Right renal pelvis (tissue), 4 donors: ENCODE measurements around the gene TNIK. TPM values are rescaled to one million over a fixed set of nuclear protein-coding genes. Genes with fewer than 3 reads are reported as not detected.

Experiments used
- DNase-seq, 4 donors: peaks; one replicate each; pipeline ENCODE4 v3.0.0-alpha.2; 2013; ENCODE audit warnings: low read depth in 4 of 4, low spot score in 3 of 4, missing footprints in 1 of 4
- polyA plus RNA-seq, 4 donors: library from polyadenylated mRNA; unstranded; fragments of 120-200 nt; gene quantifications; one replicate each; pipeline ENCODE4 v1.2.1, GENCODE V29; 2013; ENCODE audit not compliant: insufficient read length in 4 of 4

Gene TNIK
- 10 to 100 TPM; 16.1 to 21.5 (median 18.6) TPM for polyA plus RNA-seq

DNA sequence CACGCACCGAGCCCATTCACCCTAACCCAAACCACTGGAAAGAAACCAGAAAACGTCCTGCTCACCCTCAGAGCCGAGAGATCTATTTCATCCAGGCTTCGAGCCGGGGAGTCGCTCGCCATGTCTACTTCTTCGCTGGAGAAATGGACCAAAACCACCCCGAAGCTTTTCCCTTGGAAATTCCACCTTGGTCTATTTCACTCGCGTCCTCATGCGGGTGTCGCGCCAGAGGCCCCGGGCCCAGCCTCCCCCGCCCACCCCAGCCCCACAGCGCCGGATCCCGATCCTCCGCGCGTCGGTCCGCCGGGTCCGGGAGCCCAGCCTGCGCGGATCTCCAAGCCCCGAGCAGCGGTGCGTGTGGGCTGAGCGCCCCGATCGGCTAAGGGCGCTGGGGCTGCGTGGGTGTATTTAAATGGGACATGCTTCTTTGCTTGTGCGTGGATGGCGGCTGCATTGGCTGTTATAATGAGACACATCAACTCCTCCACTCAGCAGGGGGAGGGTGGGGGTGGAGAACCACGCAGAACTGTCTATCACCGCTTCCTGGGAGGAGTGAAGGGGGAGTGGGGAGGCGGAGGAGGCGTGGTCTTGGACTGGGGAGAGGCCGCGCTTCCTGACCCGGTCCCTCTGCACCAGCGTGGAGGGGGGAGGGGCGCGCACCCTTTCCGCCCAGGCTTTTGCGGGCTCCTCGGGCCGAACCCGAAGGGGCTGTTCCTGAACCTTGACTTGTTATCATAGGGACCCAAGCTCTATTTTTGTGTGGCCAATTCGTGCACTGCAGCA is at the start of gene TNIK:
TSS of gene TNIK (minus strand) at position 464 of the 783 bp plus-strand sequence. CDS start at position 122, 342 bp downstream.
- peak; percentile 61 to 75 (median 68) for DNase-seq

DNA sequence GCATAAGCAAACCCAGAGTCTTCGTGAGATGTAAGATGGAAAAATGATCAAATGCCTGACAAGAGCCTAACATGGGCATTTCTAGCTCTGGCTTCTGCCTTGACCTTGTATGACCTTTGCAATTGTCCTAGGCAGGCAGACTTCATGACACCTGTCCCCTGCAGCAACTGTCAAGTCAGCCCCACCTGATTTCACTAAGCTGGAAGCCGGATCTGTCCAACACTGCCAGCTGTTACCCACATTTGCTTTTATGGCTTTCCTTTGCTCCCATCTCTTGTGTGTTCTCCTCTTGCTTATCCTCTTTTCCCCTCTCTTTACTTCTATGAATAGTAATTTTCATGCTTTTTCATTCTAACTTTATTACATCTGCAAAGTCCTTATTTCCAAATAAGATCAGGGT is 48.5 kb upstream of the TNIK start:
- DNase-seq, result no peak

DNA sequence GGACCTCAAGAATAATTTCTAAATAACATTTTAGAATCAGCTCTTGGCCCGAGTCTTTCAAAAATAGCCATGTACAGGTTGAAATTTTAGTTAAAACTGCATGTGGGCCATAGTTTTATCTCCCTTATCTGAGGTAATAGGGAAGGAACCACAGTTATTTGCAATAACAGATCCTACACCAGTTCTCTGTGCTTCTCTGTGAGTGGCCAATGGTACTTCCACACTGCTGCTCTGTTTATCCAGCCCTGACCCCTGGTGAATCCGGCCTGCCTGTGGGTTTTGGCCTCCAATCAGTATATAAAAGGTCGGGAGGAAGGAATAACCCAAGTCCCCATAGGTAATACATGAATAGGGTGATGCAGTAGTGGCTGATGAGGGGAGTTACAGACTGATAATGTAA is 48.0 kb upstream of the TNIK start:
- DNase-seq, result no peak

DNA sequence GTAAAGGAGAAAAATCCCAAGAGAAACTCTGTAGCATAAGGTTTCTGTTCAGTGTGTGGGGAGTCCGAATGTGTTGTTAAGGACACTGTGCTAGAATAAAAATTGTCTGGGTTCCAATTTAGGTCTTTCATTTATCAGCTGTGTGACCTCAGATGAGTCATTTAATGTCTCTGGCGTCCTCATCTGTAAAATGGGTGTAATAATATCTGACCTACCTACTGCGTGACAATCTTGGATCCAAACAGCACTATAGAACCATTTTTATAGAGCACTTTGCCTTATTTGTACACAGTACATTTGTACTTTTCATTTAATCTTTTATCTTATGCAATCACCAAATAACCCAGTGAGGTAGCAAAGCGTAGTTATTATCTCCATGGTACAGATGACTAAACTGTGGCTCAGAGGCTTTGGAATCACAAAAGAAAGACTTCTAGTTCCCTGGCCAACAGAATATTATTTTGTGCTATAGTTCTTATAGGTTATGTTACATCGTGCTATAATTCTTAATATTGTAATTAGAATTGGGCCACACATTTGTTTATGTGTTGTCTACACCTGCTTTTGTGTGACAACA is 46.6 kb upstream of the TNIK start:
- DNase-seq, result no peak

DNA sequence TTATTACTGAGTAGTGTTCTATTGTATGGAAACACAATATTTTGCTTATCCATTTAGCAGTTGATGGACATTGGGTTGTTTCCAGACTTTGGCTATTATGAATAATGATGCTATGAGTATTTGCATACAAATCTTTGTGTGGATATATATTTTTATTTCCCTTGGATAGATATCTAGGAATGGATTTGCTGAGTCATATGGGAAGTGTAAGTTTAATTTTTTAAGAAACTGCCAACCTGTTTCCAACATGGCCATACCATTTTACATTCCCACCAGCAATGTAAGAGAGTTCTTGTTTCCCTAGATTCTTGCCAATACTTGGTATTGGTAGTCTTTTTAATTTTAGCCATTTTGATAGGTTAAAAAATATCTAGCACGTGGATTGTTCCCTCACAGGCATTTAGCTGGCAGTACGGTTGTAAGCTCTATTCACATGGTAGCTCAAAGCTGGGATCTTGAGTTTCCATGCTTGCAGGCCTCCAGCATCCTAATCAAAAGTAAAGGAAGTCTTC is 45.7 kb upstream of the TNIK start:
- DNase-seq, result no peak

DNA sequence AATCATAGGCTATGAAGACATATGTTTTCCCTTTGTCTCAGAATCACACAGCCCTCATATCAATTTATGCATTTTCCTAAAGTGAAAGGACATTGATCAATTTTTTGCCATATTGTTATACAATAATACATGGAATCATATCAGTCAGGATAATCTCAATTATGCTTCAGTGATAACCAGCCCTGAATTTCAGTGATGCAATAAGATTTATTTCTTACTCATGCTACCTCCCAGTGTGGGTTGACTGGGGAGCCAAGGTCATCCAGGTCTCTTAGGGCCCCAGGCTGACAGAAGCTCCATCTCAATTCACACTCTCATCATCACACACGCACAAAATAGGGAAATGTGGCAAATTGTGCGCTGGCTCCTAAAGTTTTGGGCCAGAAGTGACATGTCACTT is 44.2 kb upstream of the TNIK start:
- no peak for DNase-seq

DNA sequence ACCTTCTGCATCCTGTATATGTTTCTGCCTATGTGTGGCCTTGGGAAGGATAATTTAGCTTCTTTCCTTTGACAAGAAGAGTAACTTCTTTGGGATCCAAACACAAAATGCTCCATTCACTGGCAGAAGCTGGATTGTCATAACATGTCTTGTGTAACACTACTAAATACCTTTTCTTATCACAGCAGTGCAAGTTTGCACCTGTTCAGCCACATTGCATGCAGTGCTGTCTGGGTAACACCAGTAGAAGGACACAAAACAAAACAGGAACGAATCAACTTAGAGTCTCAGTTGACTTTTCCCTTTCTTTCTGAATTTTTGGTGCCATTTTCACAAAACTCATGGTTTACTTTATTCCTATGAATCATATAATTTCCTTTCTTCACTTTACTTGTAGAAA is 43.6 kb upstream of the TNIK start:
- DNase-seq, result no peak

DNA sequence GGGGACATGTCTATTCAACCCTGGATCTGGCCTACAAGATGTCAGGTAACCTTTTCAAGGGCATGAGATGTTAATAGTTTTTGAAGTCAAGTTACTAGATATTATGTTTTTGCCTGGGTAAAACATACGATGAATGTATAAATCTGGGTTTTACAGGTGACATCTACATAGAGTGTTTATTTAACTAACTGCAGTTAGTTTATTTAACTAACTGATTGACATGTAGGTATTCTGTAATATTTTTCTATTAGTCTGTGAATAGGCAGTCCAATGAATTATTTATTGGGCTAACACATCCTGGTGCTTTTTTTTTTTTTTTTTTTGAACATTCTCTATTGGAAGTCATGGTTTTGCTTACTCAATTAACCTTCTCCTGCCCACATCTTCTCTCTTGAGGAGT is 38.7 kb upstream of the TNIK start:
- no peak for DNase-seq

DNA sequence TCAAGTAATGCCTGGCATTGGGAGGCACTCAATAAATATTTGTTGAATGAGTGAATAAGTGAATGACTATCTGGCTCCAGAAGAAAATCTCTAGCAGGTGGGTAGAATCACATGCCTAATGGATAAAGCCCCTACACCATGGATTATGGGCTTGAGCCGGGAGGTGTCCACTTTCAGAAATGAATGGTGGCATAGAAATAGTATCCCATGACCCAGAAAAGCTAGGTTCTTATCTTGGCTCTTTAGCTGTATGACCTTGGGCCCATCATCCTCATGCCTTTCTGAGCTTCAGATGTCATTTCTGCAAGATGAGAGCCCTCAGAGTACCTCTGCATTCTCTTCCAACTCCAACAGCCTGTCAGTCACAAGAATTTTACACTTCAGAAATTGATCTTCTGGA is 37.3 kb upstream of the TNIK start:
- DNase-seq, result no peak

DNA sequence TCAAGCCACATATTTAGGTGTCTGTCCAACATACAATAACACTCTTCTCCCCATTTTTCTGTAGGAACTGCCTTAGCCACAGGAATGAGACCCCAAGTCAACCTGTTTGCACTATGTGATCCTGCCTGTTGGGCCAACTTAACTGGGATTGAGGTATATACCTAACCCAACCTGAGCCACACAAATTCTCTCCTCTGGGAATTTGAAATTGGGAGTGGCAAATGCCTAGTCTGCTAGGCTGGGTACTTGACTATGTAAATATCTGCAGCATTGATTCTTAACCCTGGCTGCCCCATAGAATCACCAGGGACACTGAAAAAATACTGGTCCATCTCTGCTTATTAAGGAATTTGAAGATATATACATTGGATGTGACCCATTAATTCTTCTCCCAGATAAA is 35.2 kb upstream of the TNIK start:
- DNase-seq, result no peak

DNA sequence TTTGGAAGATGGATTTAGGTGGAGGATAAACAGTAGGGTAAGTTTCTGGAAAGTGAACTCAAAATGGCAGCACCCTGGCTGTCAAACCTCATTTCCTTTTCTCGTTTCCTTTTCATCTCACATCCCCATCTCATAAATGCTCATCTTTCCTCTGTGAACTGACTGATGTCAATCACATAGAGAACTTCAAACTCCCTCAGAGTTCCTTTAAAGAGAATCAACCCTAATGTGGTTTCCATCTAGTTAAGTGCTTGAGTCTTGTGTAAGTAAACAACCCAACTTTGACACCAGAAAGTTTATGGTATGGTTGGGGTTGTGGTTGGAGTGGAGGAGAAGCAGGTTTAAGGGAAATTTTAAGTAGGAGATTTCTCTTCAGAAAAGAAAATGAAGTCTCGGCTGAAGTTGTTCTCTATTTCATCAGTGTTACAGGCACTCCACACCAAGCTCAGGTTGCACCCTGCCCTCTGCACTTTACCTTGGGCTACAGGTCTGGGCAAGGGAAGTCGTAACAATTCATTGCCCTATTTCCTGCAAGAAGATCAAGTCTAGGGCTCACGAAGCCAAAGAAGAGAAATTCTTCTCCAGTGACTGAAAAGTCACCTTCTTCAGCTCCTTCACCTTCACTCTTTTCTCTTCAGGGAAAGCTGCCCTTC is 34.4 kb upstream of the TNIK start:
- no peak for DNase-seq

DNA sequence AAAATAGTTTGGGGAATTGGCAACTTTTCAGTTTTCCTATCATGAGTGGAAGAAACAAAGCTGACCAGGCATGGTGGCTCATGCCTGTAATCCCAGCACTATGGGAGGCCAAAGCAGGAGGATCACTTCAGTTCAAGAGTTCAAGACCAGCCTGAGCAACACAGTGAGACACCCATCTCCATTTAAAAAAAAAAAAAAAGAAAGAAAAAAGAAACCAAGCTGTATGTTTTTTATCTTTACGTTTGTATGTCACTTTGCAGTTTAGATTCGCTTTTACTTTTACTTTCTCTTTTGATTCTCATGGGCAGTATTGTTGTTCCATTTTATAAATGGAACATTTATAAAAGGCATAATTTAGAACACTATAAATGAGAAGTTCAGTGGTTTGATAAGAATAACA is 31.2 kb upstream of the TNIK start:
- DNase-seq, result no peak

DNA sequence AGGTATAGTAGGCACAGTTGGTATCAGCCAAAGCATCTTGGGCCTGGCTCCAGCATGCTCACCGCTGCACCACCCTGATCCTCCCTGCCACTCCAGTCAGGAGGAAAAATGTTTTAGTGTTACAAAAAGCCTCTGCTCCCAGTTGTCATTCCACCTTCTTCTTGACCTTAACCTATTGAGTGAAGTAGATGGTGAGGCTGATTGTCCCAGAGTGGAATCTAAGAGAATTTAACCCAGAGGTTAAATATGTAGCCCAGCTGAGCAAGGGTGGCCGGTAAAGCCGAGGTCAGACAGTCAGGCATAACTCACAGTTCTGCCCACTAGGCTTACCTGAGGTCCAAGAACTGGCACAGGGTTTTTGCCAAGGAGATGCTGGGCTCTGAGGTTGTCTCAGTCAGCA is 30.7 kb upstream of the TNIK start:
- DNase-seq, result no peak

DNA sequence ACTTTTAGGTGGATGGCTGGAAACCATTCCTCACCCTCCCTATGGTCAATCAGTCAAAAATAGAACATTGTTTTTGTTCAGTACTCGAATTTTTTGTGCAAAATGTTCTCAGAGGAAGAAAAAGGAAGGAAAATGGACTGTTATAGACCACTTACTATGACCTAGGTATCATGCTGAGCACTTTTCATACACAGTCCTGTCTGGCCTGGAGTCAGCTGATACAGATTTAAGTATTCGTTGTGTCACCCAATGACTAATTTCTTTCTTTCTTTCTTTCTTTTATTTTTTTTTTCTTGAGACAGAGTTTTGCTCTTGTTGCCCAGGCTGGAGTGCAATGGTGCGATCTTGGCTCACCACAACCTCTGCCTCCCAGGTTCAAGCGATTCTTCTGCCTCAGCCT is 29.1 kb upstream of the TNIK start:
- no peak for DNase-seq

DNA sequence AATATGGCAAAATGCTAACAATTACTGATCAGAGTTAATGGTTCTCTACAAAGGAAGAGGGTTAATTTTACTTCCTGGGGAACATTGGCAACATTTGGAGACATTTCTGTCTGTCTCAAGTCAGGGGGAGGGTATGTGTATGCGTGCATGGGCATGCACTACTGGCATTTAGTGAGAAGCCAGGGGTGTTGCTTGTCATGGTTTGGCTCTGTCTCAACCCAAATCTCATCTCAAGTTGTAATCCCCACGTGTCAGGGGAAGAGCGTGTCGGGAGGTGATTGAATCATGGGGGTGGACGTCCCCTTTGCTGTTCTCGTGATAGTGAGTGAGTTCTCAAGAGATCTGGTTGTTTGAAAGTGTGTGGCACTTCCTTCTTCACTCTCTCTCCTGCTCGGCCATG is 28.3 kb upstream of the TNIK start:
- no peak for DNase-seq

DNA sequence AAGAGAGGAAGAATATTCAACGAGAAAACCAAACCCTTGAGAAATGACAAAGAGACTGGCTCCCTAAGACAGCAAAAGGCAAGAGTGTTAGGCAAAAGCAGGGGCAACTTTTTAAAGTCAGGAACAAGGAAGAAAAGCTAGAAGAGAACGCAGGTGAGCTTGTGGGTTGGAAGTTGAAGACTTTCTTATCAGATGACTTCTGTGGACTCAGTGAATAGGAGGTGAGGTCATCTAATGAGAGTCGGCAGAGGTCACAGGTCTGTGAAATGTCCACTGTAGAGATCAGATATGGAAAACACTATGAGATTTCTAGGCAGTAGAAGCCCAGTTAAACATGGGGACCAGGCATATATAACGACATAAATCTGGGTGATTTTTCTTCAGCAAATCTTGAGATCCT is 27.2 kb upstream of the TNIK start:
- no peak for DNase-seq

DNA sequence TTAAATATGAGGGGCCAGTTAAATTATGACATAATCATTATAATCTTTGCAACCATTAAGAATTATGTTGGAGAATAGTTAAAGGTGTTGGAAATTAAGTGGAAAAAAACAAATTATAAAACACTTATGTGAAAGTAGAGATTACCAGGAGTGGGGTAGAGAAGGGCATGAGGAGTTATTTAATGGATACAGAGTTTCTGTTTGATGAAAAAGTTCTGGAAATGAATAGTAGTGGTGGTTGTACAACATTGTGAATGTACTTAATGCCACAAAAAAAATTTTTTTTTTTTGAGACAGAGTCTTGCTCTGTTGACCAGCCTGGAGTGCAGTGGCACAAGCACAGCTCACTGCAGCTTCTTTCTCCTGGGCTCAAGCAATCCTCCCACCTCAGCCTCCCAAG is 25.1 kb upstream of the TNIK start:
- DNase-seq, result no peak

DNA sequence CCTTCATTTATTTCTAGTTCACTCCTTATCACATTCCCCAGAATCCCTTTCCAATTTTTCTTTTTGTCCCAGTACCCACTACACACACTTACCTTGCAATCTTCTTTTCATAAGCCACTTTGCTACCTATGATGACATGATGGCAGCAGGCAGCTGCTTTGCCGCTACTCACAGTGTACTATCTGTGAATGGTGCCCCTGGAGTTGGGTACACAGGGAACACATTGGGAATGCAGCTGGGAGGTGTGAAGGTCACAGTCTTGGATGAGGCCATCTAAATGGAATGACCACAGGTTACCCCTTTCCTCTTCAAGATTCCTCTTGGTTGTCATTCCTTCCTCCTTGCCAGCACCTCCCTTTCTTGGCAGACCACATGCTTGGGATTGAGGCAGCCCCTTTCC is 20.8 kb upstream of the TNIK start:
- DNase-seq, result no peak

DNA sequence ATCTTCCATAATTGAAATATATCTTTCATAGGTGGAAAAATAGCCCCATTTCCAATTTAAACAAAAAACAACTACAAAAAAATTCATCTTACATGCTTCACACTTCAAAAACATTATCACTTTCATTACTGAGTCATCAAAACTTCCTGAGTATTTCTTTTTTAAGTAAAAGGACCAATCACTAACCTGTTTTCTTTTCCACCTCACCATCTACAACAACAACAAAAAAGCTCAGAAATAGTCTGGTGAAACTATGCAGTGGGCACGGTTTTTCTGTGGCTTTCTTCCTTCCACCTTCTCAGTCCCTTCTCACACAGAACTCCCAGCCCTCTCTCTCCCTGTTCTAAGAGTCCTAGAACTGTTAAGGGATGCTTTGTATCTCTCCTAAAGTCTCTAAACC is 20.3 kb upstream of the TNIK start:
- no peak for DNase-seq

DNA sequence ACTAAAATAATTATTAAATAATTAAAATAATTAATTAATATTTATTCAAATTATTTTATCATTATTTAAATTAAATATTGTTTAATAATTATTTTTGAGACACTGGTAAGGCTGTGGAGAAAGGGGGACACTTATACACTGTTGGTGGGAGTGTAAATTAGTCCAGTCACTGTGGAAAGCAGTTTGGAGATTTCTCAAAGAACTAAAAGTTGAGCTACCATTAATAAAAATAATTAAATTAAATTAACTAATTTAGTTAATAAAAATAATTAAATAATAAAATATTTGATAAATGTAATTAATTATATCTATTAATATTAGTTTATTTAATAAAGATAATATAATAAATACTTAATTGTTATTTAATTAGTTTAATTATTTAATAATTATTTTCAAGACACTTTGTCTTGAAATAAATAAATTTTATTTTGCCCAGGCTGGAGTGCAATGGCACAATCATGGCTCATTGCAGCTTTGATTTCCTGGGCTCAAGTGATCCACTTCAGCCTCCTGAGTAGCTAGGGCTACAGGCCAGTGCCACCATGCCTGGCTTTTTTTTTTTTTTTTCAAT is 16.4 kb upstream of the TNIK start:
- no peak for DNase-seq

DNA sequence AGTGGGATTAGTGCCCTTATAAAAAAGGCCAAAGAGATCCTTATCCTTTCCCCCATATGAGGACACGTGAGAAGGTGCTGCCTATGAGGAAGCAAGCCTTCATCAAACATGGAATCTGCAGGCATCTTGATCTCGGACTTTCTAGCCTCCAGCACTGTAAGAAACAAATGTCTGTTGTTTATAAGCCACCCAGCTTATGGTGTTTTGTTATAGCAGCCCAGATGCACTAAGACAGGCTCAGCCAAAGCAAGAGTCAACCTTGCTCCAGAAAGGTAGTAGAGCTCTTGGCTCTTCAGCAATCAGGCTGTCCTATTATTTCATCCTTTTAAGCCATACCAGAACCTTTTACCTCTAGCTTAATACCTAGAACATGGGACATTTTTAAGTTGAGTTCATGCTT is 12.3 kb upstream of the TNIK start:
- no peak for DNase-seq
